ENCODE measurements around the gene C1GALT1. TPM values are rescaled to one million over a fixed set of nuclear protein-coding genes. Genes with fewer than 3 reads are reported as not detected.

The C1GALT1 gene
- polyA plus RNA-seq, 3 donors: 12.5 to 47.7 (median 45.1) TPM

DNA sequence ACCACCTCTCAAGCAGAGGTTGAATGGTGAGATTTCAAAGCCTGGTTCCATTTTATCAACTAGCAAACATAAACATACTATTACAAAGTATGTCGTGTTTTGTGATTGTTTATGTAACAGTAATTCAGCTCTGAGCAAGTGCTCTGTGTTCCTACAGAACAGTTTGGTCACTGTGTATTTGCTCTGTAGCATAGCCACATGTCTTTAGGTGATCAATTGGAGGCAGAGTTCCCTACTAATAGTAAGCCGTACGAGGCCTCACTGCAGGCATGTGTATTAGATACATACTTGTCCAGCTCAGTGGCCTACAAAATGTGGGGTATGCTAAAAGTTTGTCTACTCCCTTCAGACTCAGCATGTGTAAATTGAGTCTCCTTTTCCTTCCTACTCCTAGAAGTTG is 53.0 kb downstream of the C1GALT1 start:
- no peak overlapping the region for H3K27ac ChIP-seq (ENCODE audit: low read depth in 1 of 2, low read length in 2 of 2)
- DNase-seq: no peak
- Mint-ChIP-seq H3K36me3 (peaks cover 53 to 72% of the 10 kb centered on the region in 2 donors), H3K4me1 (peaks cover 2% of the 10 kb centered on the region), H3K27me3 (ENCODE audit: low read depth in 3 of 3) (peaks cover 0 to 2% (median 0%) of the 10 kb centered on the region in 3 donors), H3K27ac (no peak overlapping the region), H3K4me3 (no peak overlapping the region), H3K9me3 (peaks cover 6 to 14% (median 11%) of the 10 kb centered on the region in 7 donors)
- intact Hi-C loops (cut with micrococcal nuclease): no loop called here
- H3K27me3 ChIP-seq (ENCODE audit: control insufficient read depth in 2 of 2, insufficient read depth in 2 of 2, low read length in 2 of 2): no peaks in the 10 kb centered on the region
- H3K4me1 ChIP-seq (ENCODE audit: control insufficient read depth in 1 of 2, insufficient read depth in 2 of 2, low read length in 2 of 2): no peaks in the 10 kb centered on the region
- no peak overlapping the region for H3K4me2 ChIP-seq (replicated peaks; ENCODE audit: extremely low read depth, low read length, poor library complexity, severe bottlenecking)
- peaks cover 0 to 9% of the 10 kb centered on the region in 2 donors for H3K9me3 ChIP-seq (replicated peaks in 1 of 2; ENCODE audit: control insufficient read depth in 1 of 2, insufficient read depth in 1 of 2, low read length in 2 of 2)
- H3K4me3 ChIP-seq (replicated peaks in 1 of 3; ENCODE audit: low read depth in 2 of 3, low read length in 3 of 3): no peak overlapping the region
- peaks cover 41 to 69% of the 10 kb centered on the region in 2 donors for H3K36me3 ChIP-seq (replicated peaks in 1 of 2; ENCODE audit: control insufficient read depth in 1 of 2, insufficient read depth in 2 of 2, low read length in 2 of 2)
- TF ChIP-seq, protein P1, sequence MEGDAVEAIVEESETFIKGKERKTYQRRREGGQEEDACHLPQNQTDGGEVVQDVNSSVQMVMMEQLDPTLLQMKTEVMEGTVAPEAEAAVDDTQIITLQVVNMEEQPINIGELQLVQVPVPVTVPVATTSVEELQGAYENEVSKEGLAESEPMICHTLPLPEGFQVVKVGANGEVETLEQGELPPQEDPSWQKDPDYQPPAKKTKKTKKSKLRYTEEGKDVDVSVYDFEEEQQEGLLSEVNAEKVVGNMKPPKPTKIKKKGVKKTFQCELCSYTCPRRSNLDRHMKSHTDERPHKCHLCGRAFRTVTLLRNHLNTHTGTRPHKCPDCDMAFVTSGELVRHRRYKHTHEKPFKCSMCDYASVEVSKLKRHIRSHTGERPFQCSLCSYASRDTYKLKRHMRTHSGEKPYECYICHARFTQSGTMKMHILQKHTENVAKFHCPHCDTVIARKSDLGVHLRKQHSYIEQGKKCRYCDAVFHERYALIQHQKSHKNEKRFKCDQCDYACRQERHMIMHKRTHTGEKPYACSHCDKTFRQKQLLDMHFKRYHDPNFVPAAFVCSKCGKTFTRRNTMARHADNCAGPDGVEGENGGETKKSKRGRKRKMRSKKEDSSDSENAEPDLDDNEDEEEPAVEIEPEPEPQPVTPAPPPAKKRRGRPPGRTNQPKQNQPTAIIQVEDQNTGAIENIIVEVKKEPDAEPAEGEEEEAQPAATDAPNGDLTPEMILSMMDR (IDR thresholded peaks at IDR 0.05): no peak
- H4K20me1 ChIP-seq (ENCODE audit: insufficient read depth, low read length): peaks cover 12% of the 10 kb centered on the region
- no peak overlapping the region for H2AFZ ChIP-seq (ENCODE audit: insufficient read depth, low read depth, low read length, poor library complexity, severe bottlenecking)
- H3K9ac ChIP-seq (ENCODE audit: insufficient read depth, low read length, poor library complexity, severe bottlenecking): no peak overlapping the region
- H3K79me2 ChIP-seq (ENCODE audit: insufficient read depth, low read length): peaks cover 21% of the 10 kb centered on the region
- WGBS (ENCODE audit: insufficient coverage): no CpG with 5 or more reads among the region's 3 CpGs

DNA sequence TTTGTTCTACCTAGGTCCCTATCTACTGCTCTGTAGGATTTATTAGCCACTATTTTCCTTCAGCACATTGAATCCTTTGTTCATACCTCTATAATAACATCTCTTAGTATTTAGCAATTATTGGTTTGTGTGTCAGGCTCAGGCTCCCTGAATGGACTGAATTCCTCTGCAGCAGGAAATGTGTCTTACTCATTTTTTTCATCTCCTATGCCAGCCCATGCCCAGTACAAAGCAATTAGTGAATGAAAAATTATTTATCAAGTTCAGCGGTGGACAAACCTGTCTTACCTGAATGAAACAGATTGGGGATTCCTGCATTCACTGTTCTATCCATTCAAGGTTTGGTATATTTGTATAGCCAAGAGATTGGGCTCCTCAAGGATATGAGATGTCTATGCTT is 53.7 kb downstream of the C1GALT1 start:
- H3K27ac ChIP-seq (ENCODE audit: low read depth in 1 of 2, low read length in 2 of 2): no peak overlapping the region
- H3K27me3 ChIP-seq (ENCODE audit: control insufficient read depth in 2 of 2, insufficient read depth in 2 of 2, low read length in 2 of 2): no peaks in the 10 kb centered on the region
- Mint-ChIP-seq H3K4me3 (no peak overlapping the region), H3K4me1 (peaks cover 2% of the 10 kb centered on the region), H3K9me3 (peaks cover 3 to 8% (median 6%) of the 10 kb centered on the region in 7 donors), H3K36me3 (peaks cover 54 to 72% of the 10 kb centered on the region in 2 donors), H3K27ac (no peak overlapping the region), H3K27me3 (ENCODE audit: low read depth in 3 of 3) (peaks cover 0 to 2% (median 0%) of the 10 kb centered on the region in 3 donors)
- H3K9ac ChIP-seq (ENCODE audit: insufficient read depth, low read length, poor library complexity, severe bottlenecking): no peak overlapping the region
- no peak overlapping the region for H2AFZ ChIP-seq (ENCODE audit: insufficient read depth, low read depth, low read length, poor library complexity, severe bottlenecking)
- H3K79me2 ChIP-seq (ENCODE audit: insufficient read depth, low read length): peaks cover 16% of the 10 kb centered on the region
- no peaks in the 10 kb centered on the region for H3K4me1 ChIP-seq (ENCODE audit: control insufficient read depth in 1 of 2, insufficient read depth in 2 of 2, low read length in 2 of 2)
- DNase-seq: no peak
- no CpG with 5 or more reads among the region's 1 CpG for WGBS (ENCODE audit: insufficient coverage)
- no peak overlapping the region for H3K4me2 ChIP-seq (replicated peaks; ENCODE audit: extremely low read depth, low read length, poor library complexity, severe bottlenecking)
- no peak overlapping the region for H3K4me3 ChIP-seq (replicated peaks in 1 of 3; ENCODE audit: low read depth in 2 of 3, low read length in 3 of 3)
- TF ChIP-seq, protein P1 (IDR thresholded peaks at IDR 0.05): no peak
- peaks cover 12% of the 10 kb centered on the region for H4K20me1 ChIP-seq (ENCODE audit: insufficient read depth, low read length)
- H3K36me3 ChIP-seq (replicated peaks in 1 of 2; ENCODE audit: control insufficient read depth in 1 of 2, insufficient read depth in 2 of 2, low read length in 2 of 2): peaks cover 43 to 69% of the 10 kb centered on the region in 2 donors
- intact Hi-C loops (cut with micrococcal nuclease): no loop called here
- H3K9me3 ChIP-seq (replicated peaks in 1 of 2; ENCODE audit: control insufficient read depth in 1 of 2, insufficient read depth in 1 of 2, low read length in 2 of 2): peaks cover 0 to 4% of the 10 kb centered on the region in 2 donors
